ENCODE measurements around the gene LRP1B.

GRCh38 chr2:141620372-141620771 is 510.4 kb downstream of the LRP1B start:
- TF ChIP-seq, protein P1, sequence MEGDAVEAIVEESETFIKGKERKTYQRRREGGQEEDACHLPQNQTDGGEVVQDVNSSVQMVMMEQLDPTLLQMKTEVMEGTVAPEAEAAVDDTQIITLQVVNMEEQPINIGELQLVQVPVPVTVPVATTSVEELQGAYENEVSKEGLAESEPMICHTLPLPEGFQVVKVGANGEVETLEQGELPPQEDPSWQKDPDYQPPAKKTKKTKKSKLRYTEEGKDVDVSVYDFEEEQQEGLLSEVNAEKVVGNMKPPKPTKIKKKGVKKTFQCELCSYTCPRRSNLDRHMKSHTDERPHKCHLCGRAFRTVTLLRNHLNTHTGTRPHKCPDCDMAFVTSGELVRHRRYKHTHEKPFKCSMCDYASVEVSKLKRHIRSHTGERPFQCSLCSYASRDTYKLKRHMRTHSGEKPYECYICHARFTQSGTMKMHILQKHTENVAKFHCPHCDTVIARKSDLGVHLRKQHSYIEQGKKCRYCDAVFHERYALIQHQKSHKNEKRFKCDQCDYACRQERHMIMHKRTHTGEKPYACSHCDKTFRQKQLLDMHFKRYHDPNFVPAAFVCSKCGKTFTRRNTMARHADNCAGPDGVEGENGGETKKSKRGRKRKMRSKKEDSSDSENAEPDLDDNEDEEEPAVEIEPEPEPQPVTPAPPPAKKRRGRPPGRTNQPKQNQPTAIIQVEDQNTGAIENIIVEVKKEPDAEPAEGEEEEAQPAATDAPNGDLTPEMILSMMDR (IDR thresholded peaks at IDR 0.05) = no peak
- no peak for TF ChIP-seq POLR2A (IDR thresholded peaks at IDR 0.05)

Data from Peyer's patch (tissue), 4 donors.